H4 (cell line): ENCODE measurements around the gene SLC6A18. TPM values are rescaled to one million over a fixed set of nuclear protein-coding genes. Genes with fewer than 3 reads are reported as not detected.
"Not testable (repeated sequence)": the region's sequence is repeated elsewhere in the genome, so short reads cannot be mapped to it uniquely, and the experiment has no call there.

ENCODE experiments used
- DNase-seq: peaks from one replicate; pipeline ENCODE4 v3.0.0-alpha.2; 2015; ENCODE audit warnings: low spot score
- total RNA-seq: library from RNA; depleted of rRNA; stranded (reverse); fragments of >200 nt; shearing (Covaris generic); gene quantifications from 2 replicates; pipeline ENCODE4 v1.2.3, GENCODE V29; 2014

Gene SLC6A18
- total RNA-seq, 1 experiment from 2014 or later: not detected

GRCh38 chr5:1275397-1276391, 50.5 kb downstream of the SLC6A18 start:
- DNase-seq: not testable (repeated sequence)

- no peak for DNase-seq
Observed at GRCh38 chr5:1276930-1277329, 51.7 kb downstream of the SLC6A18 start.

- no peak for DNase-seq
Observed at GRCh38 chr5:1277331-1277730, 52.1 kb downstream of the SLC6A18 start.

DNA sequence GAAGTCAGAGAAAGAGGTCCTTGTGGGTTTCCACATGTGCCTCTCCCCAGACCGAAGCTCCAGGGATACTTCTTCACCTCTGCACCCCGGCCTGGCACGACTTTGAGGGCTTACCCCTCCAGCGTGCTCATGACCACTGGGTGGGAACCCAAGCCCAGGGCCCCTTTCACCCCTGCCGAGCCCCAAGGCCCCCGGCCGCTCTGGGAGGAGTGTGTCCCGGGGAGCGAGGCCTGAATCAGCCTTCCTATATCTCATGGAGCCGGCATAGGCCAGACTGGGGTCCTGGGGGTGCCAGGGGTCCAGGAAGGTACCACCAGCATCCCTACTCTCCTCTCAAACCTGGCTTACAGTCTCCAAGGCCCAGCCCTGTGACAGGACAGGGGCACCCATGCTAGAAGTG, 52.6 kb downstream of the SLC6A18 start:
- DNase-seq: no peak

GRCh38 chr5:1278216-1278615, 53.0 kb downstream of the SLC6A18 start:
- no peak for DNase-seq

DNA sequence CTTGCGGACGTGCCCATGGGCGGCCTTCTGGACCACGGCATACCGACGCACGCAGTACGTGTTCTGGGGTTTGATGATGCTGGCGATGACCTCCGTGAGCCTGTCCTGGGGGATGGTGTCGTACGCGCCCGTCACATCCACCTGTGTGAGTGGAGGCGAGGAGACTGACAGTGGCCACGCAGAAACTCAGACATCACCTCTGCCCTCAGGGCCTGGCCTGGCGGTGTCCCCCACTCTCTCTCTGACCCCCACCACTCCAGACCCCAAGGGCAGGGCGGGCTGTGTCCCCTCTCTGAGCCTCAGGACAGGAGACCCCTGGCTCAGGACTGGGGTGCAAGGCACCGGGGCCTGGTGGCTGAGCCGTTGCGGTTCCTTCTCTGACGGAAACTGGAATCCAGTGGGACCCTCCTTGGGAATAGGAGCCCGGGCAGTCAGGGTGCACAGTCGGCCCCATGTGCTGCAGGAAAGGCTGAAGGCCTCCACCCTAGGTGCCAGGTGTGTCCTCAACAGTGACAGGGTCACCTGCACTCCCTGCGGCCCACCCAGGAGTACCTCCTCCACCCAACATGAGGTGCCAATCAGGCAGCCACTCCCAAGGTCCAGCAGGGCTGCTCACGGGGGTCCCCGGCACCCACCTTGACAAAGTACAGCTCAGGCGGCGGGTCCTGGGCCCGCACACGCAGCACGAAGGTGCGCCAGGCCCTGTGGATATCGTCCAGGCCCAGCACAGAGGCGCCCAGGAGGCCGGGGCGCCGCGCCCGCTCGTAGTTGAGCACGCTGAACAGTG, 53.7 kb downstream of the SLC6A18 start:
- DNase-seq: no peak

DNA sequence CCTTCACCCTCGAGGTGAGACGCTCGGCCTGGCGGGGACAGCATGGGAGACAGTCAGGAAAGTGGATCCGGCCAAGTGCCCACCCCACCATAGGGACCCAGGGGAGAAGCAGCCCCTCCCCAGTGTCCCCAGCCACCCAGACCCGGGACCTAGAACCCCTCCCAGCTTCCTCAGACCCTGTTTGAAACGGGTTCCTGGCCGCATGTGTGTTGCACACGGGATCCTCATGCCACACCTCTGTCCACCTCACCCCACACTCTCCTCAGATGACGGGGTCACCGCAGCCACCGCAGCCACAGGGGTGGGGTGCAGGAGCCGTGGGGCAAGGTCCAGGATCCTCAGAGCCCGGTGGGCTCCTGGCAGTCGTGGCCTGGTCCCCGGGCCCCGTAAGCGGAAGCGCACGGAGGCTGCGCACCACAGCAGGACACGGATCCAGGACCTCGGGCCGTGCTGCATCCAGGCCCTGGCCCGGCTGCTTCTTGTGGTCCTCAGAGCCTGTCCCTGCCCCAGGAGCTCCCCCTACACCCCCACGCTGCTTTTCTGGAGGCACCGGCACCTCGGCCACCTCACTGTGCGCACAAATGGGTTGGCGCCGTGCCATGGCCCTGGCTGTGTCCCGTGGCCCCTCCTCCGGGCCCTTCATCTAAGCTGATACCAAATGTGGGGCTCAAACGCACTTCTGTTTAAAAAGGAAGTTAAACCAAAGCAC, 54.4 kb downstream of the SLC6A18 start:
- no peak for DNase-seq

- no peak for DNase-seq
Observed at GRCh38 chr5:1280177-1281037, 55.2 kb downstream of the SLC6A18 start.

- DNase-seq: no peak
Observed at GRCh38 chr5:1281038-1281882, 56.1 kb downstream of the SLC6A18 start.

DNA sequence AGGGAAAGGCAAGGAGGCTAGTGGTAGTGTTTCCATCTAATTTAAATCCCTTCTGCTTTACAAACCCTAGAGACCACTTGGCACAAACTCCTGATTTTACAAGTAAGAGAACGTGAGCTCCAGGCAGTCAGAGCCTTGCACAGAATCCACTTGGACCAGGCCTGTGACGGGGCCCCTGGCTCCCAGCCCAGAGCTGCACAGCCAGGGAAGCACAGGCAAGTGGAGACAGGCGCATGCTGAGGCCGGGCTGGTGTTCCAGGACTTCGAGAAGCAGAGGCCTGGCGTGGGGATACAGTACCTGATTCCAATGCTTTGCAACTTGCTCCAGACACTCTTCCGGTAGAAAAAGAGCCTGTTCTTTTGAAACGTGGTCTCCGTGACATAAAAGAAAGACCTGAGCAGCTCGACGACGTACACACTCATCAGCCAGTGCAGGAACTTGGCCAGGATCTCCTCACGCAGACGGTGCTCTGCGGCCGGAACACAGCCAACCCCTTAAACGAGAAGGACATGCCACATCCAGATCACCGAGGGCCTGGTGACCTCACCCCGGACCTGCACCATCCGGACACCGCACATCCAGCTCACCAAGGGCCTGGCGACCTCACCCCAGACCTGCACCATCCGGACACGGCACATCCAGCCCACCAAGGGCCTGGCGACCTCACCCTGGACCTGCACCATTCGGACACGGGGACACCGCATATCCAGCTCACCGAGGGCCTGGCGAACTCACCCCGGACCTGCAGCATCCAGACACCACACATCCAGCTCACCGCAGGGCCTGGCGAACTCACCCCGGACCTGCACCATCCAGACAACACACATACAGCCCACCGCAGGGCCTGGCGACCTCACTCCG, 57.2 kb downstream of the SLC6A18 start:
- DNase-seq: no peak

DNA sequence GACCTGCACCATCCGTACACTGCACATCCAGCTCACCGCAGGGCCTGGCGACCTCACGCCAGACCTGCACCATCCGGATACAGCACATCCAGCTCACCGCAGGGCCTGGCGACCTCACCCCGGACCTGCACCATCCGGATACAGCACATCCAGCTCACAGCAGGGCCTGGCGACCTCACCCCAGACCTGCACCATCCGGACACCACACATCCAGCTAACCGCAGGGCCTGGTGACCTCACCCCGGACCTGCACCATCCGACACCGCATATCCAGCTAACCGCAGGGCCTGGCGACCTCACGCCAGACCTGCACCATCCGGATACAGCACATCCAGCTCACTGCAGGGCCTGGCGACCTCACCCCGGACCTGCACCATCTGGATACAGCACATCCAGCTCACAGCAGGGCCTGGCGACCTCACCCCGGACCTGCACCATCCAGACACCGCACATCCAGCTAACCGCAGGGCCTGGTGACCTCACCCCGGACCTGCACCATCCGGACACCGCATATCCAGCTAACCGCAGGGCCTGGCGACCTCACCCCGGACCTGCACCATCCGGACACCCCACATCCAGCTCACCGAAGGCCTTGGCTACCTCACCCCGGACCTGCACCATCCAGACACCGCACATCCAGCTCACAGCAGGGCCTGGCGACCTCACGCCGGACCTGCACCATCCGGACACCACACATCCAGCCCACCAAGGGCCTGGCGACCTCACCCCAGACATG, 58.0 kb downstream of the SLC6A18 start:
- not testable (repeated sequence) for DNase-seq

- DNase-seq: not testable (repeated sequence)
Observed at GRCh38 chr5:1283729-1284041, 58.5 kb downstream of the SLC6A18 start.

GRCh38 chr5:1284336-1284970, 59.3 kb downstream of the SLC6A18 start:
- DNase-seq: not testable (repeated sequence)

- no peak for DNase-seq
Observed at GRCh38 chr5:1285141-1285540, 60.0 kb downstream of the SLC6A18 start.

- no peak for DNase-seq
Observed at GRCh38 chr5:1285883-1286291, 60.7 kb downstream of the SLC6A18 start.

DNA sequence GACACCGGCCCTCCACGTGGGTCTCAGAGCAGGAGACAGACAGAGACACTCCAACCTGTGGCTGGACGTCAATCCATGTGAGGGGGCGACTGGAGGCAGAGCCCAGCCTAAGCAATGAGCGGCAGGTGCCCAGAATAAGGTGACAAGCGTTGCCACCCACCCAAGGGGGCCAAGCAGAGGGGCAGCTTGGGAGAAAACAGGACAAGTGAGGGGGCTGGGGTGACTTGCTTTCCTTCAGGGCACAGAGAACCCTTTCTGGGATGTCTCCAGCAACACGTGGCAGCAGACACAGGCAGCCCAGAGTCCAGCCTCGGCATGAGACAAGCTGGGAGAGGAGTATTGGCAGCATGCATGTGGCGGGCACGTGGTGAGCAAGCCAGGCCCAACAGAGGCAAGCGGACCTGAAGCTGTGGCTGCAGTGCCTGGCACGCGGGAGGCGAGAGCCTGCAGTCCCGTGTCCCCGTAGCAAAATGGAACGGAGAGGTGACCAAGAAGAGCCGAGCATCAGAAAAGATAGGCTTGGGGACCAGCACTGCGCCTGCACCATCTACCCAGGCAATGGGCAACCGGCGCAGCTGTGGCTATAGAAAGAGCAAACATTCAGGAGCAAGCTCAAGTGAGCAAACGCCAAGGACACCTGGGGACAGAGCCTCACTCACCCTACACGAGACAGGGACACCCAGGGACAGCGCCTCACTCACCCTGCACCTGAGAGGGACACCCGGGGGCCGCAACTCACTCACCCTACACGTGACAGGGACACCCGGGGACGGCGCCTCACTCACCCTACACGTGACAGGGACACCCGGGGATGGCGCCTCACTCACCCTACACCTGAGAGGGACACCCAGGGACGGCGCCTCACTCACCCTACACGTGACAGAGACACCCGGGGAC, 63.5 kb downstream of the SLC6A18 start:
- DNase-seq: no peak

DNA sequence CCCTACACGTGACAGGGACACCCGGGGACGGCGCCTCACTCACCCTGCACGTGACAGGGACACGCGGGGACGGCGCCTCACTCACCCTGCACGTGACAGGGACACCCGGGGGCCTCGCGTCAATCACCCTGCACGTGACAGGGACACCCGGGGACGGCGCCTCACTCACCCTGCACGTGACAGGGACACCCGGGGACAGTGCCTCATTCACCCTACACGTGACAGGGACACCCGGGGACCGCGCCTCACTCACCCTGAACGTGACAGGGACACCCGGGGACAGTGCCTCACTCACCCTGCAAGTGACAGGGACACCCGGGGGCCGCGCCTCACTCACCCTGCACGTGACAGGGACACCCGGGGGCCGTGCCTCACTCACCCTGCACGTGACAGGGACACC, 64.4 kb downstream of the SLC6A18 start:
- DNase-seq: not testable (repeated sequence)
